HG03196 (cell line): ENCODE data around the gene POU2F2.
A peak's percentile ranks its signal among the peaks of the same experiment; 100 is the strongest.

Experiments used
- ATAC-seq: cut with Tn5 transposase; IDR thresholded peaks from one replicate; pipeline ENCODE4 v1.9.1; 2021; ENCODE audit not compliant: unreplicated experiment

Gene POU2F2

DNA sequence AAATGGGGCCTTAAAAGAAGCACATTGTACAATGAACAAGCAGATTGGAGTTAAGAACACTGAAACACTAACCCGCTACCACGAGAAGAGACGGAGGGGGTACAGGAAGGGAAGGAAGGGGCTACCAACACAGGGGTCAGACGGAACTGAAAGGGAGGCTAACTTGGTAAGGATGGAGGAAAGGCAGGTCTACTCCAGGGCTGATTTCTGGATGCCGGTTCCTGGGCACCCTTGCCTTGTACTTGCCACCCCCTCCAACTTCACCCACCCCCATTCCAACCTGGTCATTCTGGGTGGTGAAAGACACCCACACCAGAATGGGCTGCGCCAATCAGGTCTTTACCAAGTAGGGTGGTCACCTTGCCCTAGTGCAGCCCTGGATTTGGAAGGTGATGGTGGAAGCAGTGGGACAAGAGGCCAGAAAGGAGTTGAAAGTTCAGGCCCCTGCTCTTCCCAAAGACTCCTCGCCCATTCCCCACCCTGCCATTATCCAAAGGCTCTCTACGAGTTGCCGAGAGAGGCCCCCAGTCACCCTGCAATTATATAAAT lies 46.0 kb downstream of the POU2F2 start:
- ATAC-seq: no peak

DNA sequence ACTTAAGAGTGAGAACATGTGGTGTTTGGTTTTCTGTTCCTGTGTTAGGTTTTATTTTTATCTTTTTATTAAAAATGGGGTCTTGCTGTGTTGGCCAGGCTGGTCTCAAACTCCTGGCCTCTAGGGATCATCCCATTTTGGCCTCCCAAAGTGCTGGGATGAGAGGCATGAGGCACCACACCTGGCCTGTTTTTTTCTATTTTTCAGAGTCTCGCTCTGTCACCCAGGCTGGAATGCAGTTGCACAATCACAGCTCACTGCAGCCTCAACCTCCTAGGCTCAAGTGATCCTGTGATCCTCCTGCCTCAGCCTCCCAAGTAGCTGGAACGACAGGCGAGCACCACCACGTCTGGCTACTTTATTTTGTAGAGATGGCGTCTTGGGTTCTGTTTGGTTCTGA lies 48.7 kb downstream of the POU2F2 start:
- no peak for ATAC-seq

DNA sequence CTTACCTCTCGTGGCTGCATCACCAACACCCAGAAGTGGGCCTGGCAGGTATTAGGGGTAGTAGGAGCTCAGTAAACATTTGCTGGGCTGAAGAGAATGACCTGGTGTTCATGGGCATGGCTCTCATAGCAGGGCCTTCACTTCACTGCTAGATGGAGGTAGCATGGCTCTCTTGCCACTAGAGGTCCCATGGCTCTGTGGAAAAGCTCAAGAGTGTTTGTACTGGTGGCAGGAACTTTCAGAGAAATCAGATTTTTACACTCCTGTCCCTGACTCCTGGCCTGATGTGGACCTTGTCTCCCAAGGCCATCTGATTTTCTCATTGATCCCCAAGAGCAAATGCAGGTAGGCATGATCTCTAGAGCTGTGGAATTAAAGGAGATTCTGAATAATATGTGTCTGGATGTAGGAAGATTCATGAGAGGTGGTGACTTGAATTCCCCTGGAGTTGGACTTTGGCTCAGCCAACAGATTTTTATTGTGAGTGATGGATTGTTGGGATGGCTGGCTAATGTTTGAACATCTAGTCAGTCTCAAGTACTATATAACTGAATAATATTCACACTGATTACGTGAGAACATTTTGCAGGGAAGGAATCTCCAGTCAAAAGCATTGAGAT lies 50.6 kb downstream of the POU2F2 start:
- ATAC-seq: no peak

DNA sequence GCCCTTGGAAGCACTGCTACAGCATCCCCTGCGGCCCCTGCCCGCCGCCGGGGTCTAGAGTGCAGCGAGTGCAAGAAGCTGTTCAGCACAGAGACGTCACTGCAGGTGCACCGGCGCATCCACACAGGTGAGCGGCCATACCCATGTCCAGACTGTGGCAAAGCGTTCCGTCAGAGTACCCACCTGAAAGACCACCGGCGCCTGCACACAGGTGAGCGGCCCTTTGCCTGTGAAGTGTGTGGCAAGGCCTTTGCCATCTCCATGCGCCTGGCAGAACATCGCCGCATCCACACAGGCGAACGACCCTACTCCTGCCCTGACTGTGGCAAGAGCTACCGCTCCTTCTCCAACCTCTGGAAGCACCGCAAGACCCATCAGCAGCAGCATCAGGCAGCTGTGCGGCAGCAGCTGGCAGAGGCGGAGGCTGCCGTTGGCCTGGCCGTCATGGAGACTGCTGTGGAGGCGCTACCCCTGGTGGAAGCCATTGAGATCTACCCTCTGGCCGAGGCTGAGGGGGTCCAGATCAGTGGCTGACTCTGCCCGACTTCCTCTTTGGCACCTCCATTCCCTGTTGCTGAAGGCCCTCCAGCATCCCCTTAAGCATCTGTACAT lies 51.4 kb downstream of the POU2F2 start:
- no peak for ATAC-seq

DNA sequence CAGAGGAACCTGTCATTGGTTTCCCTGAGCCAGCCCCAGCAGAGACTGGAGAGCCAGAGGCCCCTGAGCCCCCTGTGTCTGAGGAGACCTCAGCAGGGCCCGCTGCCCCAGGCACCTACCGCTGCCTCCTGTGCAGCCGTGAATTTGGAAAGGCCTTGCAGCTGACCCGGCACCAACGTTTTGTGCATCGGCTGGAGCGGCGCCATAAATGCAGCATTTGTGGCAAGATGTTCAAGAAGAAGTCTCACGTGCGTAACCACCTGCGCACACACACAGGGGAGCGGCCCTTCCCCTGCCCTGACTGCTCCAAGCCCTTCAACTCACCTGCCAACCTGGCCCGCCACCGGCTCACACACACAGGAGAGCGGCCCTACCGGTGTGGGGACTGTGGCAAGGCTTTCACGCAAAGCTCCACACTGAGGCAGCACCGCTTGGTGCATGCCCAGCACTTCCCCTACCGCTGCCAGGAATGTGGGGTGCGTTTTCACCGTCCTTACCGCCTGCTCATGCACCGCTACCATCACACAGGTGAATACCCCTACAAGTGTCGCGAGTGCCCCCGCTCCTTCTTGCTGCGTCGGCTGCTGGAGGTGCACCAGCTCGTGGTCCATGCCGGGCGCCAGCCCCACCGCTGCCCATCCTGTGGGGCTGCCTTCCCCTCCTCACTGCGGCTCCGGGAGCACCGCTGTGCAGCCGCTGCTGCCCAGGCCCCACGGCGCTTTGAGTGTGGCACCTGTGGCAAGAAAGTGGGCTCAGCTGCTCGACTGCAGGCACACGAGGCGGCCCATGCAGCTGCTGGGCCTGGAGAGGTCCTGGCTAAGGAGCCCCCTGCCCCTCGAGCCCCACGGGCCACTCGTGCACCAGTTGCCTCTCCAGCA lies 52.1 kb downstream of the POU2F2 start:
- no peak for ATAC-seq

DNA sequence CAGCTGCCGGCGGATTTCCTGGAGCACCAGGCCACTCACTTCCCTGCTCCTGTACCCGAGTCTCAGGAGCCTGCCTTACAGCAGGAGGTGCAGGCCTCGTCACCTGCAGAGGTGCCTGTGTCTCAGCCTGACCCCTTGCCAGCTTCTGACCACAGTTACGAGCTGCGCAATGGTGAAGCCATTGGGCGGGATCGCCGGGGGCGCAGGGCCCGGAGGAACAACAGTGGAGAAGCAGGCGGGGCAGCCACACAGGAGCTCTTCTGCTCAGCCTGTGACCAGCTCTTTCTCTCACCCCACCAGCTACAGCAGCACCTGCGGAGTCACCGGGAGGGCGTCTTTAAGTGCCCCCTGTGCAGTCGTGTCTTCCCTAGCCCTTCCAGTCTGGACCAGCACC lies 53.0 kb downstream of the POU2F2 start:
- no peak for ATAC-seq

DNA sequence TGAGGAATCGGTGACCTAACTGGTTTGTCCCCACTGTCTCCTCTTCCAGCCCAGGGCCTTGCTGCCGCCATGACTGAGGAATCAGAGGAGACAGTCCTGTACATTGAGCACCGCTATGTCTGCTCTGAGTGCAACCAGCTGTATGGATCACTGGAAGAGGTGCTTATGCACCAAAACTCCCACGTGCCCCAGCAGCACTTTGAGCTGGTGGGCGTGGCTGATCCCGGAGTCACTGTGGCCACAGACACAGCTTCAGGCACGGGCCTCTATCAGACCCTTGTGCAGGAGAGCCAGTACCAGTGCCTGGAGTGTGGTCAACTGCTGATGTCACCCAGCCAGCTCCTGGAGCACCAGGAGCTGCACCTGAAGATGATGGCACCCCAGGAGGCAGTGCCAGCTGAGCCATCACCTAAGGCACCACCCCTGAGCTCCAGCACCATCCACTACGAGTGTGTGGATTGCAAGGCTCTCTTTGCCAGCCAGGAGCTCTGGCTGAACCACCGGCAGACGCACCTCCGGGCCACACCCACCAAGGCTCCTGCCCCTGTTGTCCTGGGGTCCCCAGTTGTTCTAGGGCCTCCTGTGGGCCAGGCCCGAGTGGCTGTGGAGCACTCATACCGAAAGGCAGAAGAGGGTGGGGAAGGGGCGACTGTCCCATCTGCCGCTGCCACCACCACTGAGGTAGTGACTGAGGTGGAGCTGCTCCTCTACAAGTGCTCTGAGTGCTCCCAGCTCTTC lies 53.5 kb downstream of the POU2F2 start:
- no peak for ATAC-seq

DNA sequence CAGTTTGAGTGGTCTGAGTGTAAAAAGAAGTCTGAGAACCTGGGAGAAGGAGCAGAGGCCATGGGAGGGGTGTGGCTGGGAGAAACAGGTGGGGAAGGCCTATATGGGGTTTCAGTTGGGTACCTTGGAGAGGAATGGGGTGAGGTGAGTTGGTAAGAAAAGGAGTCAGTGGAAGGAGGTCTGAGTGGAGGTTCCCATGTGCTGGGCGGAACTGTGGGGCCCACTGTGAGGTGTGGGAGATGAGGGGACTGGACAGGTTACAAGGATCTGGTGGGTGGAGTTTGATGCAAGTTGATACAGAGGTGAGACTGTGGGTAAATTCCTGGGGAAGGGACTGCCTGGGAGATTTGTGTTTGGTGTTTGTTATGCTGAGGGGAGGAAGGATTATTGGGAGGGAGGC lies 54.2 kb downstream of the POU2F2 start:
- ATAC-seq: no peak

DNA sequence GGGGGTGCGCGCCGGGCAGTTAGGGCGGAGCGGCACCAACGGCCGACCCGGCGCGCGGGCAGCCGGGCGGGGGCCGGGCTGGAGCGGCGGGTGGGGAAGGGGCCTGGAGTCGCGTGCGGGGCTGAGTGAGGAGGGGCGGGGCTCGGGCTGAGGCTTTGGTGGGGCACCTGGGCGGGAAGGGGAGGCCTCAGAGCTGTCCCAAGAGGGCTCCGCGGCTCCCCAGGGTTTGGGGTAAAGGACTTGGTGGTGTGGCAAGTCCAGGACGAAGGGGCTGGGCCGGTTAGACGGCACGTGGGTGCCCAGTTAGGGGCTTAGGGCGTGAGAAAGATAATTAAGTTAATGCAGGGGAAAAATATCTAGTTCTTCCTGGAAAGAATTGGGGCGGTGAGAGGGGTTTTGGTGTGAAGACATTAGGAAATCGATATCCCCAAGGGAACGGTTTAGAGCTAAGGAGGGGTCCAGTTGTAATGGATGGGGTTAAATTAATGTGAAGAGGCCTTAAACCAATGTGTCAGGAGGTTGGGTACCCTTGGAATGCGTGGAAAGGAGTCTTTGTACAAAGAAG lies 55.8 kb downstream of the POU2F2 start:
- no peak for ATAC-seq

DNA sequence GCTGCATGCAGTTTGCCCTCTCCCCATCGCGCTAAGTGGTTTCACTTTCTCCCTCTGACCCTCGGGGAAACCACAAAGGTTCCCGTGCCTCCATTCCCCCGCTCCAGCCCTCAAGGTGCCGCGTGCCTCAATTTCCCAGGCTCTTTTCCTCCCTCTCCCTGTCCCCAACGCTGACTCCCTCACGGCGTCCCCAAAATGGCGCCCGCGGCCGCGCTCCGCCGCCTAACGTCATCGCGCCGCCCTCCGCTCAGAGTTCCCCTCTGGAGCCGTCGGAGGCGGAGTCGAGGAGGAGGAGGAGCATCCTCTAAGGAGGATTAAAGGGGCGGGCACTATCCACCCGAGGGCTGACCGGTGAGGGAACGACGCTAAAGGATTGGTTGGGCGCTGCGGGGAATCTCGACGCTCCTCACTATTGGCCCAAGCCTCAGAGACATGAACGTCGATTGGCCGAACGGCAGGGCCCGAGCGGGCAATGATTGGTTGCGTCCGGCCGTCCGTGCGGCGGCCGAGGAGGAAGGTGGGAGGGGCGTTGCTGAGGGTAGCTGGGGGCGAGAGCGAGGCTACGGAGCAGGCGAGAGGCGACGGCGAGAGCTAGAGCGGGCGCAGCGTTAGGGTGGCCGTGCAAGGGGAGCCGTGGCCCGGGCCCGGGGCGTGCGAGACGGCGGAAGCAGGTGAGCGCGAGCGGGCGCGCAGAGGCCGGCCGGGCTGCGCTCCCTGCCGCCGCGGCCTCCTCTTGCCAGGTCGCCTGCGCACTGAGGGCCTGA lies 56.4 kb downstream of the POU2F2 start, which contains the start of gene ZNF574:
ZNF574 (plus strand) TSS at position 551 of the 764 bp plus-strand sequence. CDS start 2,441 bp downstream, outside the sequence.
- ATAC-seq: peak; percentile 89

DNA sequence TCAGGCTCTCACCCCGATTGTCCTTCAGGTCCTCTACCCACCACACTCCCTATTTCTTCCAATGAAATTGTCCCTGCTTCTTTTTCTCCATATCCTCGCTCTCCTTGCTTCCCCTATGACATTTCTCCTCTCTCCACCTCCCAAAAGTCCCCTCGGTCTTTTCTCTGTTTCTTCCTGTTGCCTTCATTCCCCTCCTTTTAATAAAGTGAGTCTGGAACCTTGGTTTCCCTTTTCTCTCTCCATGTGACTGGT lies 57.0 kb downstream of the POU2F2 start:
- no peak for ATAC-seq

DNA sequence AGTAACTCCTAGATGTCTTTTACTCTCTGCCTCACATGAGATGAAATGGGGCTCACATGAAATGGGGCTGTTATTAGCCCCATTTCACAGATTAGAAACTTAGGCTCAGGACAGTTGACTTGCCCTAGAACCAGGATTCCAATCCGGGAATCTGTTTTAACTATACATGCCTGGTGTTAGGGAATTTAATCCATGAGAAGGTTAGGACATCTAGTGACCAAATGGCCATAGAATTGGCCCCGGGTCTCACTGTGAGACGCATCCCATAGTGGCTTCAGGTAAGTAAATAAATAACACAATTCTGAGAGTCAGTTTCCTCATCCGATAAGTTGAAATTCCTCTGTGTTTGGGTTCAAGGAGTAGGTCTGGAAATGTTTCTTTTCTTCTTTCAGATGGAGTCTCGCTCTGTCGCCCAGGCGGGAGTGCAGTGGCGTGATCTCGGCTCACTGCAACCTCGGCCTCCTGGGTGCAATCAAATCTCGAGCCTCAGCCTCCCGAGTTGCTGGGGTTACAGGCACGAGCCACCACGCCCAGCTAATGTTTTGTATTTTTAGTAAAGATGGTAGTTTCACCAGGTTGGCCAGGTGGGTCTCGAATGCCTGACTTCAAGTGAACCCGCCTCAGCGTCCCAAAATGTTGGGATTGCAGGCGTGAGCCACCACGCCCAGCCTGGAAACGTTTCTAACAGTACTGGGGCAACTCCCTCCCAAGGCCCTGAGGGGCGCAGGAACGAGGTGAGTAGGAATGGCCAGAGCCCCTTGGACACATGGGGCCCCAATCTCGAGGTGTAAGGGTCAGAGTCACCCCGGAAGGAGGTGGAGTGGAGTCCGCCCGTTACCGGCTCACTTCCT lies 57.5 kb downstream of the POU2F2 start:
- no peak for ATAC-seq

DNA sequence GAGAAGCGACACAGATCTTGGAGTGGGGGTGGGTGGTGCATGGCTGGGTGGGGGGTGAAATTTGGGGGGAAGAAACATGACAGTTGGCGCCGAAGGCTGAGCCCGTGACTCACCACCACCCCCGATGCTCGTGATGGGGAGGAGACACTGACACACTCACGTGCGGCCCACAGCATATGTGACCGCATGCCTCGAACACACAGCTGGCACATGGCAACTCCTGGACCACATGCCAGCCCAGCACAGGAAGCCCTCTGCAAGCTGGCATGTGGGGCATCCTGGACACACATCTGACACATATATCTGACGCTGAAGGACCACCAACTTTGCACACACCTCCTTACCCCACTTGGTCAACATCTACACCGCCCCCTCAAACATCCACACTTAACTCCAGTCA lies 61.0 kb downstream of the POU2F2 start:
- no peak for ATAC-seq

DNA sequence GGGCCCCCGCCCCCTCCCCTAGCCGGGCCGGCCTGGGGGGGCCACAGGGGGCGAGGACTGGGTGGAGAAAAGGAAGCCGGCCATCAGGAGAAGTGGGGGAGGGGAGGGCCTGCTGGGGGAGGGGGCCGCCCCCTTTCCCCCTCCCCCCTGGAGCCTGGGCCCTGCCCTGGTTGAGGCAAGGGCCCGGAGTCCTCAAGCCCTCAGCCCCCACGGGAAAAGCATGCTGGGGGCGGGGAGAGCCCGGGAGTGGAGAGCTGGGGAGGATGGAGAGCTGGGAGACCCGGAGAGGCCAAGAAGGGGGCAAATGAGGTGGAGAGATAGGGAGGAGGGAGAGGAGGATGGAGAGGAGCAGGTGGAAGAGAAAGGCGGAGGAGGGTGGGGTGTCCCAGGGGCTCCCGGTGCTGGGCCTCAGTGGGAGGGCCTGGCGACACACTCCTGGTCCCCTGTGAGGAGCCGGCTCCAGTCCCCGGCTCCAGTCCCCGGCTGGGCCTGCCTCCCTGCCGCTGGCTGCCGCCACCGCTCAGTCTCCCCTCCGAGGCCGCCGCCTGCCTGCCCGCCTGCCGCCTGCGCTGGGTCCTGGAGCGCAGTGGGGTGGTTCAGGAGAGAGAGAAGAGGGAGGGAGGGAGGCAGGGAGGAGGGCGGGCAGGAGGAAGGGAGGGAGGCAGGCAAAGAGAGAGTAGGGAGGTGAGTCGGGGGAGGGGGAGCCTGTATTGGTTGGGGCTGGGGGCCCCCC lies 62.5 kb downstream of the POU2F2 start, which contains the start of gene GRIK5:
GRIK5 (minus strand) TSS at position 588 of the 733 bp plus-strand sequence. CDS start 4,436 bp downstream, outside the sequence.
- ATAC-seq: no peak

DNA sequence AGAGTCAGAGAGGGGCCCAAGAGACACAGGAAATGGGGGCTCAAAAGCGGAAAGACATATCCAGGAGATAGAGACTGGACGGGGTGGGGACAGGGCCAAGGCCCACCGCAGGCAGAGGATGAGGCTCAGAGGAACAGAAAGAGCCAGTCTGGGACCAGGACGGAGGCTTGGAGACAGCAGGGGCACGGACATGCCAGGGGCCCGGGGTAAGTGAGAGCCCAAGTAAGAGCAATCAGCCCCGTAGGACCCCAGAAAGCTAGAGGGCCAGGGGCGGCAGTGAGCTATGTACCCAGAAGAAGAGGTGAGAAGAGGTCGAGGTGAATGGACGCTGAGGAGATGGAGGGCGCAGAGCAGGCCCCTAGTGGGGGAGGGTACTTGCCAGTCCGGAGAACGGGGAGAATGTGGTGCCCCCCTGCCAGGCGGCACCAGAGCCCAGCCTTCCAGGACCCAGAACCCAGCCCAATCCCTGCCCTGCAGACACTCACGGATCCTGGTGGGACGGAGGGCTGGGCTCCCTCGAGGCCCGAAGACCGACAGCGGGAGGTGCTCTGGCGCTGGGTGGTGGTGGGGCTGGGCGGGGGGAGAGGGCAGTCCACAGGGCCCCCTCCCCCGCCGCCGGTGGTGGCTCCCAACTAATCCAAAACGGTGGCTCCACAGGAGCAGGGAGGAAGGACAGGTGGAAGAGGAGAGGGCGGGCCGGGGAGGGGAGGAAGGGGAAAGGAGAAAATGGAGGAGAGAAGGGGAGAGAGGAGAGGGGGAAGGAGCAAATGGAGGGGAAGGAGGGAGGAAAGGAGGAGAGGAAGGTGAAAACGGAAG lies 63.3 kb downstream of the POU2F2 start:
- no peak for ATAC-seq

DNA sequence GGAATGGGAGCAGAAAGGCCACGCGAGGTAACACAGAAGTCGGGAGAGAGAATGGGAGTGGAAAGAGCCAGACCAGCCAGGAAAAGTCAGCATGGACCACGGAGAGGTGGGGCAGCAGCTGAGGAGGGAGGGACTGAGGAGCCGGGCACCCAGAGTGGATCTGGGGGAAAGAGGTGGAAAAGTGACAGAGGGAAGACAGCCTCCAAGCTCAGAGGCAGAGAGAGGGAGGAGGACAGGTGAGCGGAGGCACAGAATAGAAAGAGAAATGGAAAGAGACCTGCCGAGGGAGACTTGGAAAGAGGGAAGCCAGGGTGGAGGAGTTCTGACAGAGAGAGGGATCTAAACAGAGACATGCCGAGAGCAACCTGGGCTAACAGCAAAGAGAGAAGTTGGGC lies 63.9 kb downstream of the POU2F2 start:
- no peak for ATAC-seq

DNA sequence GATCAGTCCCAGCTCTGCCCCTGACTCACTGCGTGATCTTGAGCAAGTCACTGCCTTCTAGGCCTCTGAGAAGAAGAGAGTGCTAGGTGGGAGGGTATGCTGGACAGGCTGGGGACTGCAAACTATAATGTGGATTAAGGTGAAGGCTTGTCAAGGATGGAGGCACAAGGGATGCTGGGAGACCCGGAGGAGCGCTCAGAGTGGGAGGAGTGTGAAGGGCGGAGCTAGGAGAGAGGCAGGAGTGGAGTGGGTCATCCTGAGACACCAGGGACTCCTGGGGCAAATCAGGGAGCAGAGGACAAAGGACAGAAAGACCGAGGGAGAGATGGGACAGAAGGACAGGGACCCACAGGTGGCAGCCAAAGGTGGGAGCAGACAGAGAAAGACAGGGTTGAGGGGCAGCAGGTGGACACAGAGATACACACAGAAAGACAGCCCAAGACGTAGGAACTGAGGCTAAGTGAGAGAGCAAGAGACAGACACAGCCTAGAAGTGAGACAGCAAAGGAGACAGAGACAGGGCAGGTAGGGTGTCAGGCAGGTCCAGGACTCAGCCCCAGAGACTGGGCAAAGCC lies 64.8 kb downstream of the POU2F2 start:
- no peak for ATAC-seq
